HUDEP-2 (cell line): ENCODE data around the gene GIMAP8.
A peak's percentile ranks its signal among the peaks of the same experiment; 100 is the strongest.
"Not testable (repeated sequence)": the region's sequence is repeated elsewhere in the genome, so short reads cannot be mapped to it uniquely, and the experiment has no call there.

Experiments used
- DNase-seq, 76 experiments: peaks; one replicate each; lab custom pipeline; 2025; ENCODE audit not compliant: unreplicated experiment in 76 of 76; lab: John Stamatoyannopoulos, UW

Gene GIMAP8

GRCh38 chr7:150434240-150434639 lies 16.2 kb upstream of the GIMAP8 start:
- no peak for DNase-seq

GRCh38 chr7:150435047-150435389 lies 15.4 kb upstream of the GIMAP8 start:
- no peak for DNase-seq

- no peak for DNase-seq
Measured at GRCh38 chr7:150435390-150436073, 14.9 kb upstream of the GIMAP8 start.

- DNase-seq = no peak
Measured at GRCh38 chr7:150439967-150440366, 10.5 kb upstream of the GIMAP8 start.

- DNase-seq = no peak
Measured at GRCh38 chr7:150441524-150441923, 8.9 kb upstream of the GIMAP8 start.

DNA sequence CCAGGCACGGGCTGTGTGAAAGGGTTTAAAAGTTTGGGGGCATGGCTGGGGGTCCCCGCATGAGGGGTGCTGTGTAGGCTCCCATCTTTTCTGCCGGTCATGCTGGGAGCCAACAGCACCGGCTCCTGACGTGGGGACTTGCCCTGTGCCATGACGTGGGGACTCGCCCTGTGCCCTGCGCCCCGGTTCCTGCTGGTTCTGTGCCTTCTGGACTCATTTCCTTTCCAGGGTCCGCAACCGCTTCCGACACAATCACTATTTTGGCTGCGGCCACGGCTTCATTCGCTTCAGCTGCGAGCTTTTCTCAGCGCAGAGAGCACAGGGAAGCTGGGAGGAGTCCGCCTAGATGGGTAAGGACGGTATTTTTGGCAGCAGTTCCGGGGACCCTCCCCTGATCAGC lies 7.6 kb upstream of the GIMAP8 start:
- no peak for DNase-seq

DNA sequence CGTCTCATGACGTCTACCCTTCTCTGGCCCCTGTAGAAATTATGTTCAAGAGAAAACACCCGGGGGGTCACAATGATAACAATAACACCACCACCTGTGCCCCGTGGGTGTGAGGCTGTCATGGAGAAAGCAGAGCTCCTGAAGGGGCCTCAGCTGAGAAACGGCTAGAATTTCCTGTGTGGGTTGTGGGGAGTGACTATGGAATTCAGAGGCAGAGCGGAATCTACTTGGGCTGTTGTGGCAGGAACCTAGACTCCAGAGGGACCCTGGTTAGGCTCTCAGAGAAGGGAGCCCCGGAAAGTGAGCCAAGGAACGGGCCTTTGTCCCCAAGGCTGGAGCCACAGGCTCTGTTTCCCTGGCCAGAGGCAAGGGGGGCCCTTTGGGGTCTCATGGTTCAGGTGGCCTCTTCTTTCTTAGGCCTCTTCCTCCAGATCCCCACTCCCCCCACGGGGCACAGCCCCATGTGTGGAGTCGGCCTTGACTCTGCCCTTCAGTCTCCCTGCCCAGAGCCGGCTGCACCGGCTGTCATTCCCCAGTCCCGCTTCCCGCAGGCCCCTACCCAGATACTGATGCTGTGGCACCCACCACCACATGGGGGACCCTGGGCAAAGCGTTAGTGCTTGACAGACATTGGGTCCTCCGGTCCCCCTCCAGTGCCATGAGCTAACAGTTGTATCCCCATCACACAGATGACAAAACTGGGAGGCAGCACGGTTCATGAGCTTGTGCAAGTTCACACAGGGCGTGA lies 6.5 kb upstream of the GIMAP8 start:
- DNase-seq = no peak

DNA sequence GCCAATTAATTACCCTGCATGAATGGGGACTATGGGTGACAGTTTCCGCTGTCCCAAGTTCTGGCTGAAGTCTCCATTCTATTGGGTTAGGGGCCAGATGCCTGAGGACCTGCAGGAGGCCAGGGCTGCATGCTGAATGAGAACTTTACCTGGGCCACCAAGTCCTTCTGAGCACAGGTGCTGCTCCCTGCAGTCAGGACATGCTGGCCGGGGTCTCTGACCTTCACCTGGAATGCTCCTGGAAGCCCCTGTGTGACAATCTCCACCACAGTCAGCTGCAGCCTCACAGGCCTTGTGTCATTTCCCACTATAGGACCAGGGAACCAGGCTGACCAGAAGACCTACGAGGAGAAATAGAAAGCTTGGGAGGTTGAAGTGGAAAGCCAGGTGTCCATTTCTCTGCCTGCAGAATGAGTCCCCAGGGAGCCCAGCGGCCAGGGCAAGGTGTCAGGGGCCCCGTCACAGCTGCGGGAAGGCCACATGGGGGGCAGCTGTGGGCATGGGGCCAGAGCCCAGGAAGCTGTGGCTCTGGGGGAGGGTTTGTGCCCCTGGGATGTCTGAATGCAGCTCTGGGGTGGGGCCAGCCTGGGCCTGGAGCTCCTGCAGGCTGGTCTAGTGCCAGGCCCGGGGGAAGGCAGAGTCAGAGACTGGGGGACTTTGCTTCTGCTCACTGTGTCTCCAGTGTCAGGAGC lies 5.6 kb upstream of the GIMAP8 start:
- DNase-seq = no peak

GRCh38 chr7:150446288-150446938 lies 4.0 kb upstream of the GIMAP8 start:
- DNase-seq = no peak

DNA sequence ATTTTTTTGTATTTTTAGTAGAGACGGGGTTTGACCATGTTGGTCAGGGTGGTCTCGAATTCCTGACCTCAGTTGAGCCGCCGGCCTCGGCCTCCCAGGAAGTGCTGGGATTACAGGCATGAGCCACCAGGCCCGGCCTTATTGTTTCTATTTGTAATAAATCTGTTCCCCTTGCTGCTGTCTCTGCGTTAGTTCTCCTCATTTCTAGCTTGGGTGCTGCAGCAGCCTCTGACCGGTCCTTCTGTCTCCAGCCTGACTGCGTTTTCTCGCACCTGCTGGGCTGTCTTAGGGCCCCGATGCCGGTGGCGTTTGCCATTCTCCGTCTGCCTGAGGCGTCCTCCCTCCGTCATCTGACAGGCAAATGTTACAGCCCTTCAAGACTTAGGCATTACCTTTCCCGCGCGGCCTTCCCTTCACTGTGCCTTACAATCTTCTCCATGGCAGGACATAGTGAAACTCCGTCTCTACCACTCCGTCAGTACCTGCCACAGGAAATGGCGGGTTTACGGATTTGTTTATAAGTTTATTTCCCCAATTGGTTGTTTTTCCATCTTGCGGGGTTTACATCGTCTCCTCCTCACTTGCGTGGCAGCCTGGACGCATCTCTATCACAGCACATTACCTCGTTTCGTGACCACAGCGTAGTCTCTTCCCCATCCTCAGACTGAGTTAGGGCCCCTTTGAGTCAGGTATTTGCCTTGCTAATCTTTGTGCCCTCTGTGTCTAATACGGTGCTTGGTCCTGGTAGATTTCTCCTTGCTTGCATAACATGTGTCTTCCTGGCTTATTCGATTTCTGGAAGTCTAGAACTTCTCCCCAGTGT lies 2.3 kb upstream of the GIMAP8 start:
- peak in 1 of 76 experiments; percentile 9 for DNase-seq

GRCh38 chr7:150448789-150449147 lies 1.7 kb upstream of the GIMAP8 start:
- peak in 52 of 76 experiments; percentile 2 to 66 (median 39) for DNase-seq

- no peak for DNase-seq
Measured at GRCh38 chr7:150449206-150449952, 1.1 kb upstream of the GIMAP8 start.

DNA sequence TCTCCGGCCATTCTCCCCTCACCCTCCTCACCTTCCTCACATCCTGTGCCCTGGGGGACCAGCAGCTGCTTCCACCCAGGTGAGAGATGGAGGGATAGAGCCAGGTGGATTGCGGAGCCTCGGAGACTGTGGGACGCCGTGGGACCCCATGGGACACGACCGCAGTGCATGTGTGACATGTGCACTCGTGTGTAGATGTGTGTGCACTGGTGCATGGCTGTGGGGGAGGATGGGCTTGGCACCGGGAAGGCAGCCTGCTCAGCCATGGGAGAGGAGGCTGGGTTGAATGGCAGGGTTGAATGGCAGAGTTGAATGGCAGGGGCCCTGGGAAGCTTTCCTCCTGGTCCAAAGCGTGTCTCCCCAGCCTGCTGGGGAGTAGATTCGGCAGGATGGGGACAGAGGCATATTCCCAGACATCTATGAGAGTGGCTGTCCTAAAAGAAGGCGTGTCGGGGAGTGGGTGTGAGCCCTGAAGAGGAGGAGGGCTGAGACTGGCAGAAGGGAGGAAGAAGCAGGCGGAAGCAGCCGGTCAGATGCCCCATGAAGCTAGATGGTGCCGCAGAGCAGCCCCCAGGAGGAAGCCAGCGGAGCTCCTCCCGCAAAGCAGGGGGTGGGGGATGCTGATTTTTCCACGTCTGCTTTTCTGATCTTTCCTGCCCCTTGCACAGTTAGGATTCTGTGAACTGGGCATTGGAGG lies 815 bp downstream of the GIMAP8 start:
- no peak for DNase-seq

DNA sequence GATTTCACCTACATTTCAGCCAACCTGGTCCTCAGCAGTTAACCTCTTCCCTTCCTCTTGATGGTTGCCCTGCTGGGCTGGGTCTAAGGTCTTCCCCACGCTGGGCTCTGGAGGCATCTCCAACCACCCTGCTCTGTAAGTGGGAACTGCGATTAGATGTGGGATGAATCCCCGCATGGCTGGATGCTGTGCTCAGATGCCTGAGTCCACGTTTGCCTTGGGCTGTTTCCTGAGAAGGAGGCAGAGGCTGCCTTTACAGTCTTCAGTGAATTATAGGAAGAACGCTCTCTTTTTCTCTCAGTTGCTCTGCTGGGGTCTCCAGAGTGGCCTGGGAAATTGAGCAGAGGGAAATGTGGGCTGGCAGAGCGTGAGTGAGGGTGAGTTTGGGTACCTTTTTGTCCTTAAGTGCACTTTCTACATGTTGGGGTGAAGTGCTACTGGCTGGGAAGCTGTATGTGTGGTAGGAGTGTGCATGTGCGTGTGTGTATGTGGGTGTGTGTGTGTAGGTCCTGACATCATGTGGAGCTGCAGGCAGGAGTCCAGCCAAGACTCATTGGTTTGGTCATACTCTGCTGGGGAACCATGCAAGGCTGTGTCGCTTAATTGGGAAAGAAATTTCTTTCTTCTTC lies 1.5 kb downstream of the GIMAP8 start:
- DNase-seq = no peak

- DNase-seq = no peak
Measured at GRCh38 chr7:150453181-150453580, 2.8 kb downstream of the GIMAP8 start.

DNA sequence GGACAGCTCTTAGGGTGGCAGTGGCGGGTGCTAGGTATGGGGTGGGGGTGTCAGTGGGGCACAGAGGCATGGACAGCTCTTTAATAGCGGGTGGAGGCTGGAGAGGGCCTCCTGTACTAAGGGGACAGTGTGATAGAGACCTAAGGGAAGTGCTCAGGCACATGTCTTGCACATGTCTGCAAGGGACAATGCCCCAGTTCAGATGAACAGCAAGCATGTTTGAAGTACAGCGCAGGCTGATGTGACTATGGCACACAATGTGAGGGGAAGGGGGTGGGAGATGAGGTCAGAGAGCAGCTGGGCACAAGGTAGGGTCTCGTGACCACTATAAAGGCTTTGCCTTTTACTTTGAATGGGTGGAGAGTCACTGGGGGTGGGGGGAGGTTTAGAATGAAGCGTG lies 3.5 kb downstream of the GIMAP8 start:
- no peak for DNase-seq

DNA sequence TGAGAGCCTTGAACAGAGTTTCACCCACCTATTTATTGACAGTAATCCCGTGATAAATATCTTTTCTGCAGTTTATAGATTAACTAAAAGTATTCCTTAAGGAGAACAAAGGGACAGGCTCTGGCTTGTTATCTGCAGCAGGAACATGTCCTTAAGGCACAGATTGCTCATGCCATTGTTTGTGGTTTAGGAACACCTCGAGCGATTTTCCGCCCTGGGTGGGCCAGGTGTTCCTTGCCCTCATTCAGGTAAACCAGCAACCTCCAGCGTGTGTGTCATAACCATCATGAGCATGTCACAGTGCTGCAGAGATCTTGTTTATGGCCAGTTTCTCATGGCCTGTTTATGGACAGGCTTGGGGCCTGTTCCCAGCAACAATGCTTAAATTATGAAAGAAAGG lies 6.6 kb downstream of the GIMAP8 start:
- DNase-seq = not testable (repeated sequence)

- no peak for DNase-seq
Measured at GRCh38 chr7:150458235-150458634, 7.8 kb downstream of the GIMAP8 start.

DNA sequence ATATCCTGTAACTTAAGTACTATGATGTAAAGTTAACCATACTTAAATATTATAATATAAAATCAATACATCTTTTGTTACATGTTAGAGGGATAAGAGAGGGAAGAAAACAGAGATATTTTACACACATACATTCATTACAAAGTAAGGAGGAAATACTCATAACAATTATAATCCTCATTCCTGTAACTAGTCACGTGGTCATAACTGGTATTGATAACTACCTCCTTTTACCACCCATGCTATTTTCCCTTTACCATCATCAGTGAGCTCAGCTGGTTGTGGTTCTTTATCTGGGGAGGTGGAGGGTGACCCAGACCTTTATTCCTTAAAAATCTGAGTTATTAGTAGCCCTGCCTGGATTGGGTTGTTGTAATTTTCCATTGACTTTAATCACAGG lies 8.3 kb downstream of the GIMAP8 start:
- no peak for DNase-seq
